Endometrial microvascular endothelial cells (primary cell): ENCODE measurements around the gene CCL27. TPM values are rescaled to one million over a fixed set of nuclear protein-coding genes. Genes with fewer than 3 reads are reported as not detected.

ENCODE experiments used
- in situ Hi-C: cut with HindIII; loops from 2 replicates; pipeline ENCODE4 v1.10.0; 2017; ENCODE audit warnings: low sequenced_read_pairs, low pct_unique_long_range_greater_than_20kb; ENCODE audit errors: inconsistent ontology term
- total RNA-seq: library from RNA; depleted of rRNA; stranded (reverse); fragments of >200 nt; gene quantifications from one replicate; pipeline ENCODE4 v1.2.3, GENCODE V29; 2015; ENCODE audit errors: inconsistent ontology term

The CCL27 gene
- total RNA-seq, 1 donor from 2014 or later, result not detected

DNA sequence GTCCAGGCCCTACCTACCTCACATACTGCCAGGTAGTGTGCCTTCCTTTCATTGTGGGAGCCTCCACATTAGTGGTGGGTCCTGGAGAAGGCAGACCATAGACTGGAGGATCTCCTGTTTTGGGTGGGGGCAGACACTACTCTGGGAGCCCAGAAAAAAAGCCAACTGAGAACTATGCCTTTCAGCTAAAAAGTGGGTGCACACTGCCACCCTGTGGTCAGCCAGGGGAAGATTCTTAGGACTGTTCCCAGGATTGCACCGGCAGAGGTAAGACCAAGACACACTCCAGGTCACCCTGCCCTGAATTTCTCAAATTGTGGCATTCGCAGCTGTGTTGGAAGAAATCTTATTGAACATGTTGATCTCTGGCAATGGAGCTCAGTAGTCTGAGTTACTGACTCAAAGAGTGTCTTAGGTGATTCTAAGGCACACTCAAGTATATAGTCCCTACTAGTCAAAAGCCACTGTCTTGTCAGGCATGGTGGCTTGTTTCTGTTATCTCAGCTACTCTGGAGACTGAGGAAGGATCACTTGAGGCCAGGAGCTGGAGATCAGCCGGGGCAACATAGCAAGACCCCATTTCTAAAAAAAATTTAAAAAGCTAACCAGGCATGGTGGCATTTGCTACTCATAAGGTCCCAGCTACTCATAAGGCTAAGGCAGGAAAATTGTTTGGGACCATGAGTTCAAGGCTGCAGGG is 28.5 kb downstream of the CCL27 start:
- in situ Hi-C loops, result no loop called here

DNA sequence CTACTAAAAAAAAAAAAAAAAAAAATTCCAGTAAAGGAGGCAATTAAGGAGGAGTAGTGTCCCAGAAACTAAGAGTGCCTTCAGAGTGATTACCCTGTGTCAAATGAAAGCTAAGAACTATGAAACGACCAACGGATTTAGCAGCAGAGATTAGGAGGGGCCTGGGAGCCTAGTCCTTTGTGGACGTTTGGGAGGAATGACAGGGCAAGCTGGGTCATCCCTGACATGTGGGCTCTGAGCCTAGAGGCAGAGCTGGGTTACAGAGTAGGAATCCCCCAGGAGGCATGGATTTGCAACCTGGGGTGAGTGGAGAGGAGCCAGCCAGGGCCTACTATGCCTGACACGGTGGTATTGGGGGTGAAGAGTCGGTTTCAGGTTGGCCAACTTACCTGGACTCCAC is 29.3 kb downstream of the CCL27 start:
- in situ Hi-C loops, result no loop called here

DNA sequence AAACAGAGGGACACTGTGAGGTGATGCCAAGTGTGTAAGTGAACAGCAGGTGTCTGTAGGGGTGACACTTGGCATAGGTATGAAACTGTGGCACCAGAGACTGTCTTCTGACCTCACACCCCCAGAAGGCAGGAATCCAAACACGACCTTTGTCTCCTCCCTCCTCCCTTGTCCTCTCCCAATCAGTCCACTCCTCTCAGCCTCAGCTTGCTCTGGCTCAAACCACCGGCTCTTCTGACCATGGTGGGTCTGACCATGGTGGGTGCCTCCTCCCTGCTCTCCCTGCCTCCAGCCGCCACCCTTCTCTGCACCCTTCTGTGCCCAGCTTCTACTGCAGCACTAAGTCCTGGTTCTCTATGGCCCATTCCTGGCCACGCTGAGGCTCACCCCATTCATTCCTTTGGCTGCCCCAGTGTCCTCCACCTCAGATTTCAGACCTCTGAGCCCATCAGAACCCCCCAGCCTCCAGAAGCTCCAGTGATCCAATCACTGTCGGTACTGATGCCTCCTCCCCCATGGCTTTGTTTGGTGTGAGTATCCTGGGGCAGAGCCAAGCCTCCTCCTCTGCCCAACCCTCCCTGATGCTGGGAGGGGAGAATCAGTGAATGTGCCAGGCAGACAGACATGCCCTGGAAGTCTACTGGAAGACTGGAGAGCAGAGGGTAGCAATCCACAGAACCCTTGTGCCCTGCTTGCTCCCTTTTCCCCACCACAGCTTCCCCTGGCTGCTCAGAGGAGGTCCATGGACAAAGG is 31.9 kb downstream of the CCL27 start:
- in situ Hi-C loops, result no loop called here

DNA sequence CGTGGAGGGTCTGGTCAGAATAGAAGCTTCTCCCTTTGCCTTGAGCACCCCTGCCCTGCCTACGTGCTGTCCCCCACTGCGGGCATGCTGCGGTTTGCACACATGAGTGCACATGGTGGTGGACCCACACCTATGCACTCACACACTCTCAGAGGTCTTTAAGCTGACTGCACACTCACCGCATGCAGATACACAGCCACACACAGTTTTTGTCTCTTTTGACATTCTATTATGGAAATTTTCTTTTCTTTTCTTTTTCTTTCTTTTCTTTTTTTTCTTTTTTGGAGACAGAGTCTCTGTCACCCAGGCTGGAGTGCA is 33.0 kb downstream of the CCL27 start:
- in situ Hi-C loops, result no loop called here

DNA sequence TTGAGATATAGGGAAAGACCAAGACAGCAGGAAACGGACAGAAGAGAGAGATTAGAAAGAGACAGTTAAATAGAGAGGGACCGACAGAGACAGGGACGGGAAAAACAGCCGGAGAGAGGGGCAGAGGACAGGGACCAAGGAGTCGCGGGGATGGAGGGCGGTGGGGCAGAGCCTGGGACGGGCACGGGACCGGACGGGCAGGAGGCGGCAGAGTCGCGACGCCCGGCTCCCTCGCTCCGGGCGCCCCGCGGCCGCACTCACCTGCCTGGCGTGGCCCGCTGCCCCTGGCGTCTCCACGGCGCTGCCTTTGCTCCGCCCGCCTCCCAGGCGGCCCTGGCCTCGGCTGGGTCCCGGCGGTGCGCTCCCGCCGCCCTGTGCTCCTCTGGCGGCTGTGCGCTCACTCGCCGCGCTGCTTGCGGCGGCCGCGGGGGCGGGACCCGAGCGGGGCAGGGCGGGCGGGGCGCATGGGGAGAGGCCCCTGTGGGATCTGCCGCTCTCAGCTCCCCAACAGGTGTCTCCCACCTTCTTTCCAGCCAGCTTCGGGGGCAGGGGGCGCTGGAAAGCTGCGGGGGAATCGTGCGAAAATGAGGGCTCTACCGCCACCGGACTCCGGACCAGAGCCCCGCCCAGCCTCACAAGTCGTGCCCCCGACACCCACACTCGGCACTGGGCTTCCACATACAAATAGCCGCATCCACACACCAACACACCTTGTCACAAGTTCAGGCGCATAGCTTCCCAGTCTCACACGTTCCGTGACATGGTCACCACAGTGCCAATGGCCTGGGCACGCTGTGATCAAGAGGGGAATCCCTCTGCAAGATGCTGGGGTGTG is 33.6 kb downstream of the CCL27 start, which contains the start of gene ARID3C:
ARID3C (minus strand) TSS at position 411 of the 835 bp plus-strand sequence. CDS start 1,052 bp downstream, outside the sequence.
- in situ Hi-C loops, result no loop called here

DNA sequence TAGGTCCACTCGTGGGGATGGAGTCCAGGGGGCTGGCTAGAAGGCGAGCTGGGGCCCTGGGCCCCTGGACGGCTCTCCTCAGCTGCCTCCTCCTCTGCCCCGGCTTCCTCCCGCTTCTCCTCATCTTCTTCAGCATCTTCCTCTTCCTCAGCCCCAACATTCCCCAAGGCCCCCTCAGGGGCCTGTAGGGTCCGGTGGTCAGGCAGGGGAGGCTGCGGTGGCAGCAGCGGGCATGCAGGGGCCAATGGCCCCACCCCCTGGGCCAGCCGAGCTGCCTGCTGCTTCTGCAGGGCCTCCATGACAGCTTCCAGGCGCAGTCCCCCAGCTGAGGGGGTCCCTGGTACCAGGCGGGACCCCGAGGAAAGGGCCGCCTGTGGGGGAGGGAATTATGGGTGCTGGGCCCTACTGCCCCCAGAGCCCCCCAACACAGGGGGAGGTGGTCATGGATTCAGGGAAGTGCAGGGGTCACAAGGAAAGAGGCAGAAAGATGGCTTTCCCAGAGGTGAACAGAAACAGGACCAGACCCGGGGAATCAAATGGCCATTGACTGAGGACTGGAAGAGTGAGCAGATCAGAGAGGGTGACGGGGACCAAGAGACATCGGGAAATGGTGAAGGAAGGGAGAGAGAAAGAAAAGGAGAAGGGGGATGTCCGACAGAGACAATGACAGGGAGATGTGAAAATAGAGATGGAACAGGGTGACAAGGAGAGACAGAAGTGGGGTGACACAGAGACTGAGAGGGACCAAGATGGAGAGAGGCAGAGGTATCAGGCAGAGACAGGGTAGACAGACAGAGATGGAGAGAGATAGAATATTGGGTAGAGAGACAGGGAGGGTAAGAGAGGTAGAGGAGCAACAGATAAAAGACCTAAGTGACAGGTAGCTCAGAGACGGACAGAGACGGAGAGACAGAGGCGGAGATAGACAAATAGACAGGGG is 34.5 kb downstream of the CCL27 start:
- in situ Hi-C loops, result no loop called here

DNA sequence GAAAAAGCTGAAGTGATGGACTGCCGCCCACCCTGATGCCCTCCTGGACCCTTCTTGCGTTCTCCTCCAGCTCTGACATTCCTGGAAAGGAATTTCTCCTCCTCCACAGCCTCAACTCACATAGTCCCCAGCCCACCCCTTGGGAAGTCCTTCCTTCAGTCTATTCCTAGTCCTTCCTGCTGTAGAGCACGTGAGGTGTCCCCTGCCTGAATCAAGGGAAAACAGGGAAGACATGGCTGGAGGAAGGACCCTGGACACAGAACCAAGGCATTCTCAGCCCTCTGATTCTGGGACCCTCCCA is 37.3 kb downstream of the CCL27 start:
- in situ Hi-C loops, result no loop called here

DNA sequence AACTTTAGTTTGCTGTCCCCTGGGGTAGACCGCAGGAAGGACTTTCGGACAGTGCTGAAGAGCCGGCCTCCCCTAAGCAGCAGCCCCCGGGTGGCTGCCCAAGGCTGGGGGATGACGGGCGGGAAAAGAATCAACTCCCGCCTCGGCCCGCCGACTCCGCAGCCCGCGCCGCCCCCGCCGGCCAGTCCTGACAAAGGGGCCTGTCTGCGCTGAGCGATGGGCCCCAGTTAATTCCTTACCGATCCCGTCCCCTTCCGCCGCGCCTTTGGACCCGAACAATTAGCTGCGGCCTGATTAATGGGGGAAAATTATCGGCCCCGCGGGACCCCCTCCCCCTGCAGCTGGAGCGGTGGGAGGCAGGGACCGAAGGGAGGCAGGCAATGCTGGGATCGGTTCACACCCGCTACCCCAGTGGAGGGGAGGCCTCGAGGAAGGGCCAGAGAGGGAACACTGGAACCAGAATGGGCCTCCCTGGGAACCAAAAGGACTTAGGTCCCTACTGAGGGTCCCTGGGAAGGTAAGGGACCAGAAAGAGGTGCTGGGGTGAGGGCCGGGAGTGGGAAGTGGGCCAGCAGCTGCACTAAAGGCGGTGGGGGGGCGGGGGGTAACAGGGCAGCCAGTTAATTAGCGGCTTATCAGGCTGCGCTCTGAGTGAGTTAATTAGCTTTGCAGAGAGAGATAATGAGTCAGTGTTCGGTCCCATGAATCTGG is 37.8 kb downstream of the CCL27 start:
- in situ Hi-C loops, result no loop called here

DNA sequence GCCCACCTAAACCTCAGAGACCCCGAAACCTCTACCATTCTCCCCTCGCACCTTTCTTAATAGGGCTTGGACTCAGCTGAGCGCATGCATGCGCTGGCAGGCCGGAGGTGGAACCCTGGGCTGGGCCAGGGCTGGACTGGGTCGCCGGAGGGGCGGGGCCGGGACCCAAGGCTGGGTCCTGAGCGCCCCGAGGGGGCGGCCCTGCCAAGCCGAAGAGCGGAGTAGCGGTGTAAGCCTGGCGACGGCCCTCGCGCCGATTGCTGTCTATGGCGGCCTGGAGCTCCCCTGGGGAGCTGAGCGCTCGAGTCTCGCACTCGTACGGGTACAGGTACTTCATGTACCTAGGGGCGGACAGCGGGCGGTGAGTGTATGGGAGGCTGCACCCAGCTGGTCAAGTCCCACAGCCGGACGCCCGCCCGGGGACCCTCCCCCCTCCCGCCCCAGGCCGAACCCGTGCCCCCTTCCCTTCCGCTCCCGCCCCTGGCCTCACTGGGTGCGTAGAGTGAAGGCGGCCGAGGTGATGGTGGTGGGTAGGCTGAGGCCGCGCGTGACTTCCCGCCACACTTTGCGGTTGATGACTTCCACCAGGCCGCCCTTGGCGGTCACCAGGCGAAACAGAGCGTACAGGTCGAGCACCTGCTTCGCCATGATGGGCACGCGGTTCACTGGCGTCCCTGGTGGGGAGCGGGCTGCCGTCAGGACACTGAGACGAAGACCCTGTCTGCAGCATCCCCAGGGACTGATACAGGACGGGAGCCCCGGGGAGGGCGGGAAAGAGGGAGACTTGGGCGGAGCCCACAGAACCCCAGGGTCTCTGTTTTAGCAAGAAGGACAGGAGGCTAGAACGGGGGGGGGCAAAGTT is 38.9 kb downstream of the CCL27 start:
- in situ Hi-C loops, result no loop called here

DNA sequence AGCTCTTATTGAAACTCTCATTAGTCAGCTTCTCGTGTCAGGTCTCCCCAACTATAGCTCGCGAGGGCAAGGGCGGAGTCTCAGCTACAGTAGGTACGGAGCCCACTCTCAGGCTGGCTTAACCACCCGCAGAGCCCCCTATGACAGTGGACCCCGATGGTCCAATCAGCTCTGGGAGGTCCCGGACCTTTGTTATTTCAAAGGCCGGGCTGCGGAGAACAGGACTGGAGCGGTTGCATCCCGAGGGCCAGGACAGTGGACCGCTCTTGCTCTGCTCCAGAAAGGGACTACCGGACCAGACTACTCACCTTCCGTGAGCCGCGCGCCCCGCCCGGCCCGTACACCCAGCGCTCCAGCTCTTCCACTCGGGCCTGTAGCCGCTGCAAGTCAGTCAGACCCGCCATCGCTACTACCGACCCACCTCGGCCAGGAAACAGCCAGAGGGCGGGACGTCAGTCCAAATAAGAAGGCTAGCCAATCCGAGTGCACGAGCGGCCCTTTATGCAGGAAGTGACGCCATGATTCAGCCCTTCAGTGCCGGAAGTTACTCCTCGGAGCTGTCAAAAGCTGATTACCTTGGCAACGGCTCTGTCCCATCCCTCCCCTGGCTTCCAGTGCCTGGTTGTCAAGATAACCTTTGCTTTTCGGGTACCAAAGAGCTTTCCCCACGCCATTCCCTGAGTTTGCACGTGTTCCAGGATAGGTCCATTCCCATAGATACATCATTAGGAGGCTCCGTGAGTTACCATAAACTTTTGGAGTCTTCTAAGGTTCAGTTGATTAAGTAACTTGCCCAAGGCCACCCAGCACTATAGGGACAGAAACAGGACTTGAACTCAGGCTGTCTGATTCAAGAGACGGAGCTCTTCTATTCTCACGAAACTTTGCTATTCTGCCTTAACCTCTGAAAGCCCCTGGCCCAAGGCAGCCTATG is 42.1 kb downstream of the CCL27 start, which contains the start of gene DCTN3:
DCTN3 (minus strand) TSS at position 435 of the 934 bp plus-strand sequence; CDS start at position 404, 31 bp downstream.
- in situ Hi-C loops, result no loop called here

DNA sequence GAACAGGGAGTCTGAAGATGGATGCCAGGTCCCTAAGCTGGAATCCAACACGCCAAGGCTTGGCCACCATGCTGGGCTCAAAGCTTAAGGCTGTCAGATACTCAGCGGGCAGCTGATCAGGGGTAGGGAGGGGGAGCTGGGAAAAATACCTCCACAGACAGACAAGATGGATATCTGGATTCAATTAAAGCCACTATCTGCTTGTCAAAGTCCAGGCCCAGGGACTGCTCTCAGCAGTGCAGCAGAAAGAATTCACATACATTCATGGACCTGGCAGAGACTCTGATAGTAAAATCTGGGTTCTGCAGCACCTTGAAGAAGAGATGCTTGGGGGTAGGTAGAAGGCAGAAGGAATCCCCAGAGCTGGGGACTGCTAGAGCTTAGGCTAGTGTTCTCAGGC is 47.3 kb downstream of the CCL27 start:
- in situ Hi-C loops, result no loop called here

DNA sequence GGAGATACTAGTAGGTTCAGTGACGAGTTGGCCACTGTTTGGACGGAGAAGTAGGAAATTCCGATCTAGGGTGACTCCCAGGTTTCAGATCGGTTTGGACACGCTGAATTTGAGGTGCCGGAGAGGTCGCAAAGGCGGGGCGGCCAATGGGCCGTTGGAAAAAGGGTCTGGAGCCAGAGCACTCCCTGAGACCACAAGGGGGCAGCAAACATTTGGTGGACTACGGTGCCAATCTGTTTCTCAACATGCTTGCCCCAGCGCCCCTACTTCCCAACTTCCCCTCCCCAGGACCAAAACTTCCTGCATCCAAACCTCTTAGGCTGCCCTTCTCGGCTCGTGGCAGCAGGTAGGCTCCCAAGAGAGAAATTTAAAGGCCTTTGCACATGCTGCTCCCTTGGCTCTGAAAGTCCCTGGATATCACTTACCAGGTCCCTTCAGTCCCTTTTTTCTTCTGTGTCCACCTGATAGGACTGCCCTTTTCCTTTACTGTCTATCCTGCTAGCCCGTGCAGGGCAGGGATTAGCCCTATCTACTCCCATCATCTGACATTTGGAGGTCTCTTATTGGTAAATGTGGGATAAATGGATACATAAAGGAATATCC is 49.6 kb downstream of the CCL27 start:
- in situ Hi-C loops, result no loop called here
